ENCODE results near the gene TAOK1.

DNA sequence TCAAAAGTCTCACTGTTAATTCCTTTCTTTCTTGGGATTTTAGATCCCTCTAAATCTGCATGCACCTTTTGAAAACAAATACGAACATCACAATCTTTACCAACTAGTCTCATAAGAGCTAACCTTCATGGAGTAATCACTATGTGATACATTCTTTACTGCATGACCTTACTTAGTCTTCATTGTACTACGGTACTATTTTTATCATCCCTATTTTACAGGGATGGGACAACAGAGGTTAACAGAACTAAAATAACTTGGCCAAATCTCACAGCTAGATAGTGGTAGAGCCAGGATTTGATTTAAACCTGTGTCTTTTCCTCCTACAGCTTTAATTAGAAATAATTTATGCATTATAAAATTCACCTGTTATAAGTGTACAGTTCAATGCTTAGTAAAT, 32.9 kb upstream of the TAOK1 start:
- TF ChIP-seq, protein P1, sequence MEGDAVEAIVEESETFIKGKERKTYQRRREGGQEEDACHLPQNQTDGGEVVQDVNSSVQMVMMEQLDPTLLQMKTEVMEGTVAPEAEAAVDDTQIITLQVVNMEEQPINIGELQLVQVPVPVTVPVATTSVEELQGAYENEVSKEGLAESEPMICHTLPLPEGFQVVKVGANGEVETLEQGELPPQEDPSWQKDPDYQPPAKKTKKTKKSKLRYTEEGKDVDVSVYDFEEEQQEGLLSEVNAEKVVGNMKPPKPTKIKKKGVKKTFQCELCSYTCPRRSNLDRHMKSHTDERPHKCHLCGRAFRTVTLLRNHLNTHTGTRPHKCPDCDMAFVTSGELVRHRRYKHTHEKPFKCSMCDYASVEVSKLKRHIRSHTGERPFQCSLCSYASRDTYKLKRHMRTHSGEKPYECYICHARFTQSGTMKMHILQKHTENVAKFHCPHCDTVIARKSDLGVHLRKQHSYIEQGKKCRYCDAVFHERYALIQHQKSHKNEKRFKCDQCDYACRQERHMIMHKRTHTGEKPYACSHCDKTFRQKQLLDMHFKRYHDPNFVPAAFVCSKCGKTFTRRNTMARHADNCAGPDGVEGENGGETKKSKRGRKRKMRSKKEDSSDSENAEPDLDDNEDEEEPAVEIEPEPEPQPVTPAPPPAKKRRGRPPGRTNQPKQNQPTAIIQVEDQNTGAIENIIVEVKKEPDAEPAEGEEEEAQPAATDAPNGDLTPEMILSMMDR (IDR thresholded peaks at IDR 0.05): no peak
- no peak for TF ChIP-seq POLR2A (IDR thresholded peaks at IDR 0.05)
